Progenitor cell of endocrine pancreas (in vitro differentiated cells): ENCODE results near the gene RRAGC. TPM values are rescaled to one million over a fixed set of nuclear protein-coding genes. Genes with fewer than 3 reads are reported as not detected.

Experiments
- DNase-seq: peaks from one replicate; pipeline ENCODE4 v3.0.0; 2021; ENCODE audit warnings: low spot score; ENCODE audit not compliant: unreplicated experiment
- H3K27ac Mint-ChIP-seq: 2 replicates; pipeline ENCODE4 v1.8.0; 2021; ENCODE audit warnings: mild to moderate bottlenecking, moderate library complexity, mixed read lengths
- H3K27me3 Mint-ChIP-seq: 2 replicates; pipeline ENCODE4 v1.8.0; 2021; ENCODE audit warnings: mixed read lengths
- H3K36me3 Mint-ChIP-seq: 2 replicates; pipeline ENCODE4 v1.8.0; 2022; ENCODE audit warnings: mixed read lengths; ENCODE audit not compliant: insufficient read depth
- H3K4me1 Mint-ChIP-seq: 2 replicates; pipeline ENCODE4 v1.8.0; 2021; ENCODE audit warnings: low read depth, mixed read lengths
- H3K4me3 Mint-ChIP-seq: 2 replicates; pipeline ENCODE4 v1.8.0; 2021; ENCODE audit warnings: low read depth, mild to moderate bottlenecking, moderate library complexity, mixed read lengths
- H3K9me3 Mint-ChIP-seq: 2 replicates; pipeline ENCODE4 v1.8.0; 2021; ENCODE audit warnings: low read depth, mixed read lengths
- CTCF ChIP-seq: fragments of 200-600 bp; sonication (generic); IDR thresholded peaks from one replicate; pipeline ENCODE4 v1.5.0; 2021; ENCODE audit warnings: antibody characterized with exemption, mild to moderate bottlenecking; ENCODE audit not compliant: unreplicated experiment
- total RNA-seq: library from RNA; stranded (reverse); gene quantifications from 2 replicates; pipeline ENCODE4 v1.2.1, GENCODE V29; 2021

Gene RRAGC
- total RNA-seq, 1 donor from 2014 or later = 19.7 TPM

- Mint-ChIP-seq H3K27ac (no peak overlapping the region), H3K27me3 (peaks cover 36% of the 10 kb centered on the region), H3K4me1 (no peaks in the 10 kb centered on the region), H3K36me3 (no peaks in the 10 kb centered on the region), H3K9me3 (peaks cover 6% of the 10 kb centered on the region), H3K4me3 (no peak overlapping the region)
- no peak for DNase-seq
- no peak for TF ChIP-seq CTCF
Measured at GRCh38 chr1:38791164-38791515, 68.4 kb downstream of the RRAGC start.

- Mint-ChIP-seq H3K4me1 (no peaks in the 10 kb centered on the region), H3K27ac (no peak overlapping the region), H3K4me3 (no peak overlapping the region), H3K36me3 (no peaks in the 10 kb centered on the region), H3K27me3 (peaks cover 39% of the 10 kb centered on the region), H3K9me3 (peaks cover 6% of the 10 kb centered on the region)
- no peak for DNase-seq
- TF ChIP-seq CTCF = no peak
Measured at GRCh38 chr1:38790422-38791163, 69.0 kb downstream of the RRAGC start.

GRCh38 chr1:38789498-38790169, 69.9 kb downstream of the RRAGC start:
- no peak for TF ChIP-seq CTCF
- no peak for DNase-seq
- Mint-ChIP-seq H3K4me1 (no peaks in the 10 kb centered on the region), H3K27ac (no peak overlapping the region), H3K9me3 (peaks cover 4% of the 10 kb centered on the region), H3K27me3 (peaks cover 41% of the 10 kb centered on the region), H3K36me3 (no peaks in the 10 kb centered on the region), H3K4me3 (no peak overlapping the region)

- peaks cover 45% of the 10 kb centered on the region for H3K27me3 Mint-ChIP-seq
- DNase-seq = no peak
- peaks cover 2% of the 10 kb centered on the region for H3K4me1 Mint-ChIP-seq
- TF ChIP-seq CTCF = no peak
- no peaks in the 10 kb centered on the region for H3K36me3 Mint-ChIP-seq
- H3K4me3 Mint-ChIP-seq = no peak overlapping the region
- H3K27ac Mint-ChIP-seq = no peak overlapping the region
- H3K9me3 Mint-ChIP-seq = no peaks in the 10 kb centered on the region
Measured at GRCh38 chr1:38788341-38789336, 70.9 kb downstream of the RRAGC start.

Other genes starting within 250 kb of the RRAGC start
- gene MYCBP, start 13.6 kb upstream of the RRAGC start, total RNA-seq = 25.6 and 28.3 TPM in 2 replicates
- not detected in 2 replicates for gene GJA9, start 21.8 kb upstream of the RRAGC start, total RNA-seq
- gene RHBDL2, start 82.1 kb upstream of the RRAGC start, total RNA-seq = not detected in 2 replicates
- 96.1 and 96.2 TPM in 2 replicates for gene AKIRIN1, start 131.5 kb upstream of the RRAGC start, total RNA-seq
- gene NDUFS5, start 166.6 kb upstream of the RRAGC start, total RNA-seq = 208 and 221 TPM in 2 replicates